ENCODE measurements around the gene WDR72.
A peak's percentile ranks its signal among the peaks of the same experiment; 100 is the strongest.
"Not testable (repeated sequence)": the region's sequence is repeated elsewhere in the genome, so short reads cannot be mapped to it uniquely, and the experiment has no call there.

WDR72 gene

DNA sequence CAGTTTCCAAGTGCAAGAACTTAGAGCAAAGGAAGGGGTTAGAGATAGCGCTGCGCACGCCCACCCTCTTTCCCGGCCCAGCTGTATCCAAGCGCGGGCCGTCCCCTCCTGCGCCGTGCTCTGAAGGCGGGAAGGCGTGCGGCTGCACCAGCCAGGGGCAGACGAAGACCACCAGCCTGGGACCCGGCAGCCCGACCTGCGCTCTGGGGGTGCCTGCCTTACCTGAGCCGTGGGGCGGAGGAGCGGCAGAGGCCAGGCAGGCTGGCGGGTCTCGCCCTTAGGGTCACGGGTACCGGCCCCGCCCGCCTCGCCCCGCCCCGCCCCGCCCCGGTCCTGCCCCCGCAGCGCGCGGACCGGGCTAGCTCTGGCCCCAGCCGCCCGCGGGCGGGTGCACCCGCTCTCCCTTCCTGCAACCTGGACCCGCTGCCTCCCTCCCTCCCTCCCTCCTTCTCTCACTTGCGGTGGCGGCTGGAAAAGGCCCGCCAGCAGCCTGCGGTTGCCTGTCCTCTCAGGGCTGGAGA, at the start of gene WDR72:
Gene WDR72 (minus strand): TSS at position 253 of the 521 bp plus-strand sequence. CDS start 26,514 bp downstream, outside the sequence.
- DNase-seq (ENCODE audit: low spot score), result peak; percentile 10
- TF ChIP-seq, protein P1, sequence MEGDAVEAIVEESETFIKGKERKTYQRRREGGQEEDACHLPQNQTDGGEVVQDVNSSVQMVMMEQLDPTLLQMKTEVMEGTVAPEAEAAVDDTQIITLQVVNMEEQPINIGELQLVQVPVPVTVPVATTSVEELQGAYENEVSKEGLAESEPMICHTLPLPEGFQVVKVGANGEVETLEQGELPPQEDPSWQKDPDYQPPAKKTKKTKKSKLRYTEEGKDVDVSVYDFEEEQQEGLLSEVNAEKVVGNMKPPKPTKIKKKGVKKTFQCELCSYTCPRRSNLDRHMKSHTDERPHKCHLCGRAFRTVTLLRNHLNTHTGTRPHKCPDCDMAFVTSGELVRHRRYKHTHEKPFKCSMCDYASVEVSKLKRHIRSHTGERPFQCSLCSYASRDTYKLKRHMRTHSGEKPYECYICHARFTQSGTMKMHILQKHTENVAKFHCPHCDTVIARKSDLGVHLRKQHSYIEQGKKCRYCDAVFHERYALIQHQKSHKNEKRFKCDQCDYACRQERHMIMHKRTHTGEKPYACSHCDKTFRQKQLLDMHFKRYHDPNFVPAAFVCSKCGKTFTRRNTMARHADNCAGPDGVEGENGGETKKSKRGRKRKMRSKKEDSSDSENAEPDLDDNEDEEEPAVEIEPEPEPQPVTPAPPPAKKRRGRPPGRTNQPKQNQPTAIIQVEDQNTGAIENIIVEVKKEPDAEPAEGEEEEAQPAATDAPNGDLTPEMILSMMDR (IDR thresholded peaks at IDR 0.05; ENCODE audit: extremely low read depth, missing control alignments), result no peak

DNA sequence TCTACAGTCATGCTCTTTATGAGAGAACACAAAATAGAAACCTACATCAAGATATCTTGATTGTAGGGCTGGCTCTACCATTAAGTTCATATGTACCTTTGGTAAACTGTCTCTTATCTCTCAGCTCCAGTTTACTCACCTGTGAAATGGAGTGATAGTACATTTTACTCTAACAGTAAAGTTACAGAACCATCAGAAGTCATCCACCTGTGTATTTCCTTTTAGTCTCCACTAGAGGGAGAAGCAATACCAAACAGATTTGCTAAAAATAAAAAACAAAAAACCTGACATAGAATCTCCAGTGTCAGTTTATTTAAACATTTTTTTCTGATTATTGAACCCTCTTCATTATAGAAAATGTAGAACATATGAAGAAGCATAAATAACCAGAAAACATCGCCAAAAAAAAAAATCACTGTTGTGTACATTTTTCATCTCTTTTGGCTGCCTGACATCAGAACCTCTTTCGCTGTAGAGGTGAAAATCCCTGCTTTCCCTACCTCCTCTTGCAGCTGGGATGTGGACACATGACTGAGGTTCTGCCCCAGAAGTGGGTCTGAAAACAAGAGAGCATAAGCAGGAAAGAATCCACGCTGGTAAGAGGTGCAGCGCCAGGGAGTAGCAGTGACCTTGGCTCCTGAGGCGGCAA, 48.7 kb upstream of the WDR72 start:
- DNase-seq (ENCODE audit: low spot score), result peak; percentile 8
- TF ChIP-seq, protein P1 (IDR thresholded peaks at IDR 0.05; ENCODE audit: extremely low read depth, missing control alignments), result no peak

DNA sequence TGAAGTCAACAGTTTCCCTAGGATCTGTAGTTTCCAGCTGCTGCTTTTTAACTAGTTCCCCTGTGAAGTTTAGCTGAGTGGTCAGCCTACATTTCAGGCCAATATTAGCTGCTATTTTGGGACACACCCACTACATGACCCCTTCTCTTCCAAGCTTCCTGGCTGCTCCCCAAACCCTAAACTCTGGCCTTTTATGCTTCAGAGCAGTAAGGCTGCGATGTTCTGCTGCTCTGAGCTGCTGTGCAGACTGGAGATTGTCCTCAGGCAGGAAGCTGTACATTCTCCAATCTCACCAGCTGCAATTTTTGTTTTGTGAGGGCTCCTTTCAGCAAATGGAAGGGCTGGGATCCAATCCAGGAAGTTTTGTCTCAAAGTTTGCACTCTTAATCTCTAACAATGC, 48.0 kb upstream of the WDR72 start:
- TF ChIP-seq, protein P1 (IDR thresholded peaks at IDR 0.05; ENCODE audit: extremely low read depth, missing control alignments), result no peak
- no peak for DNase-seq (ENCODE audit: low spot score)

DNA sequence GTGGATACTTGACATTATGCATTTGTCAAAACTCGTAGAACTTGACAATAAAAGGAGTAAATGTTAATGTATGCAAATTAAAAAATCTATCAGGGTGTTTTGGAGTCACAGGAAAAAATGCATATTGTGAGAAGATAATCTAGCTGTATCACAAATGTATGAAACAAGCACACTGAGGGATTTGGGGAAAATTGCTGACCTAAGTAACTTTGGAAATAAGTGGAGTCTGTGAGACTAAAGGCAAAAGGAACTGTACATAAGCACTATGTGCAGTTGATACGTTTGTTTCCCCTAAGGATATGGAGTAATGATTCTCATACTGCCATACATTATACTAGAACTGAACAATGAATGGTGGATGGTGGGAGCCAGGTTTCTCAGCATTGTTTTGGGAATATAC, 43.2 kb upstream of the WDR72 start:
- DNase-seq (ENCODE audit: low spot score), result no peak
- TF ChIP-seq, protein P1 (IDR thresholded peaks at IDR 0.05; ENCODE audit: extremely low read depth, missing control alignments), result no peak

DNA sequence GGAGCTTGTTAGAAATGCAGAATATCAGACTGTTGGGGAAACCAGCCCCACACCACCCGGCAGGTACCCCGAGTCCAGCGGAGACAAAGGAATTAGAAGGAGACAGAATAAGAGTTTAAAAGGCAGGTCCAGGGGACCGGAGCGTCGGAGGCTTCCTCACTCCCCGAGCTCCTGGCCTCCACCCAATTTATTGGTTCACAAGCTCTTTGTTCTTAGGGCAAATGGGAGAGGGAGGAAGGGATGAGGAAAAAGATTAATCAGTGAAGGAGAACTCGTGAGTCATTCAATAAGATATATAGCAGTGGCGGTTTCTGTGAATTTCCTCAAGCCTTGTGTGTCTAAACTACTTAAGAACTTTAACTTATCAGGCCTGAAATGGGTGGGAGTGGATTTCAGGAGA, 32.1 kb upstream of the WDR72 start:
- DNase-seq (ENCODE audit: low spot score), result no peak
- TF ChIP-seq, protein P1 (IDR thresholded peaks at IDR 0.05; ENCODE audit: extremely low read depth, missing control alignments), result no peak

DNA sequence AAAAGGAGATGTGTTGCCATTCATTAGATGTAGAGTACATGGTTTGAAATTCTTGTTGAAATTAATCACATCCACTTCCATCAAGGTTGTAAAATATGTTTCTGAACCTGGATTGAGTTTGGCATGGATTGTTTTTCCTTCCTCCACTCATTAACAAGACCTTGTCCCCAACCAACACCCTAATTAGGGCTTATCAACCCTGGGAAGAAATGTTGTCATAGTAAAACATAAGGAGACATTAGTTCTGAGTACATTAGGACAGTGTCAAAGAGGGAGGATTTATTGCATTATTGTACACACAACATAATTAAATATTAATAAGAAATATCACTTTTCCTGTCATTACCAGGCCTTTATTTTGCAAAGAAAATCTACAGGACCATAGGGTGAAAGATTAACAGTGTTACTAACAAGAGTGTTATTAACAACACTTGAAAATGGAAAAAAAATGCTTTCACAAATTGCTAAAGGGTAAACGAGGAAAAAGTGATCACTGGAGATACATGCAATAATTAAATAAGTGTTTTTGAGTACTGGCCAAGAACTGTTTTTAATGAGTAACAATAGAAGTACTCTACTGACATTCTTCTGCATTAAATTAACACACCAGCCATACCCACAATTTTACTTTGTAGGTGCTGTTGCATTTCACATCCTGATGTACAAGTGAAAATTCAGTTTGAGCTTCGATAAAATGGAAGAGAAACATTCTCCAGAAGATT, 30.4 kb upstream of the WDR72 start:
- TF ChIP-seq, protein P1 (IDR thresholded peaks at IDR 0.05; ENCODE audit: extremely low read depth, missing control alignments), result no peak
- no peak for DNase-seq (ENCODE audit: low spot score)

DNA sequence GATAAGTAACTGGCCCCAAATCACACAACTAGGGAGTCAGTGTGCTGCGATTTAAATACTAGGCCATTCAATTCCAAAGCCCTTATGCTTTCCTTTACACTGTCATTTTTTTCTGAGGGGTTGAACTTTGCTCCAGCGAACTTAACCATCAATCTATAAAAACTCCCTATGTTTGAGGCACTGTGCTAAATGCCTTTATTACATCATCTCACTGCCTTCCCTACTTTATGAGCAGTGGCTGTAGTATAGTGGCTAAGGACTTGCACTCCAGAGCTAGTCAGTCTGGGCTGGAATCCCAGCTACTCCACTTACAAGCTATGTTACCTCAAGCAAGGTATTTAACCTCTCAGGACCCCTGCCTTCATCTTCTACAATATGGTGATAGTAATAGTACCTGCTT, 26.9 kb upstream of the WDR72 start:
- no peak for DNase-seq (ENCODE audit: low spot score)
- TF ChIP-seq, protein P1 (IDR thresholded peaks at IDR 0.05; ENCODE audit: extremely low read depth, missing control alignments), result no peak

DNA sequence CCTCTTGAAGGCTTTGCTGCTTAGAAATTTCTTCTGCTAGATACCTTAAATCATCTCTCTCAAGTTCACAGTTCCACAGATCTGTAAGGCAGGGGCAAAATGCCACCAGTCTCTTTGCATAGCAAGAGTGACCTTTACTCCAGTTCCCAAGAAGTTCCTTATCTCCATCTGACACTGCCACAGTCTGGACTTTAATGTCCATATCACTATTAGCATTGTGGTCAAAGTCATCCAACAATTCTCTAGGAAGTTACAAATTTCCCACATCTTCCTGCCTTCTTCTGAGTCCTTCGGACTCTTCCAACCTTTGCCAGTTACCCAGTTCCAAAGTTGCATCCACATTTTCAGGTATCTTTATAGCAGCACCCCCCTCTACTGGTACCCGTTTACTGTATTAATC, 25.8 kb upstream of the WDR72 start:
- DNase-seq (ENCODE audit: low spot score), result not testable (repeated sequence)

Measured in GM20000 (cell line).